Measurements from ENCODE around the gene RPS6KA2.

DNA sequence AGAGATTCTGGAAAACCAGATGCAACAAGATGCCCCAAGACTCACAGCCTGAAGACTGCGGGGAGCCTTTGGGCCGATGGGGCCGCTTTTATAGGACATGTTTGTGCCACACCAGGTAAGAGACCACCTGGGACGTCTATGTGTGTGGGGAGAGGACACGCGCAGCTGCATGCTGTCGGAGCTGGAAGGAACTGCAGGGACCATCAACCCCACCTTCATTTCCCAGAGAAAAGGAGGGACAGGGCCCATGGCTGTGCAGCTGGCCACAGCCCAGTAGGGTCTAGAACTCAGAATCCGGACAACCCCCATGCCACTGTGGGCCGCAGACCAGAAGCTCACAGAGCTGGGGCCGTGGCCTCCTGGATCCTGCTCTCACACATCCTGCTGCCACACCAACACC, 144.0 kb downstream of the RPS6KA2 start:
- TF ChIP-seq, protein P1, sequence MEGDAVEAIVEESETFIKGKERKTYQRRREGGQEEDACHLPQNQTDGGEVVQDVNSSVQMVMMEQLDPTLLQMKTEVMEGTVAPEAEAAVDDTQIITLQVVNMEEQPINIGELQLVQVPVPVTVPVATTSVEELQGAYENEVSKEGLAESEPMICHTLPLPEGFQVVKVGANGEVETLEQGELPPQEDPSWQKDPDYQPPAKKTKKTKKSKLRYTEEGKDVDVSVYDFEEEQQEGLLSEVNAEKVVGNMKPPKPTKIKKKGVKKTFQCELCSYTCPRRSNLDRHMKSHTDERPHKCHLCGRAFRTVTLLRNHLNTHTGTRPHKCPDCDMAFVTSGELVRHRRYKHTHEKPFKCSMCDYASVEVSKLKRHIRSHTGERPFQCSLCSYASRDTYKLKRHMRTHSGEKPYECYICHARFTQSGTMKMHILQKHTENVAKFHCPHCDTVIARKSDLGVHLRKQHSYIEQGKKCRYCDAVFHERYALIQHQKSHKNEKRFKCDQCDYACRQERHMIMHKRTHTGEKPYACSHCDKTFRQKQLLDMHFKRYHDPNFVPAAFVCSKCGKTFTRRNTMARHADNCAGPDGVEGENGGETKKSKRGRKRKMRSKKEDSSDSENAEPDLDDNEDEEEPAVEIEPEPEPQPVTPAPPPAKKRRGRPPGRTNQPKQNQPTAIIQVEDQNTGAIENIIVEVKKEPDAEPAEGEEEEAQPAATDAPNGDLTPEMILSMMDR (conservative IDR thresholded peaks at IDR 0.05): no peak
- no peak for TF ChIP-seq ZFX (IDR thresholded peaks at IDR 0.05)

Measured in C4-2B (cell line).